GM06990 (cell line): ENCODE results near the gene ZMAT5.

Experiments used
- DNase-seq: peaks from one replicate; pipeline ENCODE4 v3.0.0-alpha.2; 2011; ENCODE audit not compliant: insufficient read length; ENCODE audit errors: extremely low read depth
- H3K27me3 ChIP-seq: replicated peaks from 2 replicates; pipeline ENCODE4 v1.6.0; 2011; ENCODE audit warnings: low read length; ENCODE audit not compliant: control insufficient read depth, insufficient read depth
- H3K36me3 ChIP-seq: 2 replicates; pipeline ENCODE4 v1.5.1; 2011; ENCODE audit warnings: low read length; ENCODE audit not compliant: control insufficient read depth, insufficient read depth
- H3K4me3 ChIP-seq: replicated peaks from 2 replicates; pipeline ENCODE4 v1.5.1; 2011; ENCODE audit warnings: low read depth, mild to moderate bottlenecking, control low read depth, low read length
- CTCF ChIP-seq: IDR thresholded peaks from 2 replicates; pipeline ENCODE4 v1.5.1; 2011; ENCODE audit warnings: low read length, control low read depth, mild to moderate bottlenecking, inconsistent platforms; ENCODE audit not compliant: insufficient read depth, poor library complexity, severe bottlenecking

The ZMAT5 gene

GRCh38 chr22:29700206-29700899 lies 66.5 kb downstream of the ZMAT5 start:
- Histone ChIP-seq H3K27me3 (no peaks in the 10 kb centered on the region), H3K36me3 (peaks cover 5% of the 10 kb centered on the region), H3K4me3 (no peak overlapping the region)
- TF ChIP-seq CTCF: no peak
- DNase-seq: no peak

- no peak for TF ChIP-seq CTCF
- peaks cover 5% of the 10 kb centered on the region for H3K36me3 ChIP-seq
- H3K4me3 ChIP-seq: no peak overlapping the region
- no peaks in the 10 kb centered on the region for H3K27me3 ChIP-seq
- DNase-seq: no peak
These were observed 68.8 kb downstream of the ZMAT5 start for GRCh38 chr22:29697853-29698598.

- Histone ChIP-seq H3K27me3 (no peaks in the 10 kb centered on the region), H3K36me3 (peaks cover 5% of the 10 kb centered on the region), H3K4me3 (no peak overlapping the region)
- DNase-seq: no peak
- no peak for TF ChIP-seq CTCF
These were observed 71.5 kb downstream of the ZMAT5 start for GRCh38 chr22:29695129-29695926.

- no peak for DNase-seq
- Histone ChIP-seq H3K27me3 (no peaks in the 10 kb centered on the region), H3K36me3 (peaks cover 5% of the 10 kb centered on the region), H3K4me3 (no peak overlapping the region)
- TF ChIP-seq CTCF: no peak
These were observed 73.1 kb downstream of the ZMAT5 start for GRCh38 chr22:29693671-29694070.

GRCh38 chr22:29693161-29693560 lies 73.6 kb downstream of the ZMAT5 start:
- no peak overlapping the region for H3K4me3 ChIP-seq
- TF ChIP-seq CTCF: no peak
- no peaks in the 10 kb centered on the region for H3K27me3 ChIP-seq
- peaks cover 5% of the 10 kb centered on the region for H3K36me3 ChIP-seq
- DNase-seq: no peak
